CD4-positive, alpha-beta T cell treated with Interleukin-1 beta for 1 hour (primary cell): ENCODE results near the gene SVIL.
"Not testable (repeated sequence)": the region's sequence is repeated elsewhere in the genome, so short reads cannot be mapped to it uniquely, and the experiment has no call there.

Source experiments
- DNase-seq, 2 donors: peaks; one replicate each; pipeline ENCODE4 v3.0.0-alpha.2; 2020 to 2022

Gene SVIL

GRCh38 chr10:29567003-29567402 is 67.8 kb downstream of the SVIL start:
- DNase-seq, result no peak

GRCh38 chr10:29566209-29566608 is 68.6 kb downstream of the SVIL start:
- not testable (repeated sequence) for DNase-seq

- DNase-seq, result no peak
These were observed 71.2 kb downstream of the SVIL start for GRCh38 chr10:29563420-29564035.

- DNase-seq, result not testable (repeated sequence)
These were observed 71.8 kb downstream of the SVIL start for GRCh38 chr10:29563006-29563405.

- DNase-seq, result no peak
These were observed 74.8 kb downstream of the SVIL start for GRCh38 chr10:29559996-29560395.

- DNase-seq, result no peak
These were observed 77.1 kb downstream of the SVIL start for GRCh38 chr10:29557665-29558064.

GRCh38 chr10:29555746-29556481 is 78.9 kb downstream of the SVIL start:
- DNase-seq, result no peak

GRCh38 chr10:29555091-29555745 is 79.6 kb downstream of the SVIL start:
- peak in 1 of 2 donors; percentile 29 for DNase-seq

- DNase-seq, result peak in 1 of 2 donors; percentile 24
These were observed 80.1 kb downstream of the SVIL start for GRCh38 chr10:29554660-29555059.

- DNase-seq, result no peak
These were observed 81.1 kb downstream of the SVIL start for GRCh38 chr10:29553544-29554250.

- DNase-seq, result not testable (repeated sequence)
These were observed 81.7 kb downstream of the SVIL start for GRCh38 chr10:29553116-29553515.

GRCh38 chr10:29549493-29549892 is 85.3 kb downstream of the SVIL start:
- DNase-seq, result not testable (repeated sequence)

- no peak for DNase-seq
These were observed 87.9 kb downstream of the SVIL start for GRCh38 chr10:29546773-29547313.

- DNase-seq, result no peak
These were observed 89.6 kb downstream of the SVIL start for GRCh38 chr10:29545122-29545521.

GRCh38 chr10:29543715-29544114 is 91.1 kb downstream of the SVIL start:
- no peak for DNase-seq

- no peak for DNase-seq
These were observed 92.0 kb downstream of the SVIL start for GRCh38 chr10:29542723-29543122.

- no peak for DNase-seq
These were observed 93.2 kb downstream of the SVIL start for GRCh38 chr10:29541422-29542210.

GRCh38 chr10:29540016-29540415 is 94.8 kb downstream of the SVIL start:
- no peak for DNase-seq

- DNase-seq, result no peak
These were observed 95.4 kb downstream of the SVIL start for GRCh38 chr10:29539412-29539811.

GRCh38 chr10:29537799-29538198 is 97.0 kb downstream of the SVIL start:
- DNase-seq, result no peak

- not testable (repeated sequence) for DNase-seq
These were observed 98.1 kb downstream of the SVIL start for GRCh38 chr10:29536691-29537090.

- DNase-seq, result no peak
These were observed 98.9 kb downstream of the SVIL start for GRCh38 chr10:29535778-29536453.
